H1 (cell line): ENCODE data around the gene PPP4R3A. TPM values are rescaled to one million over a fixed set of nuclear protein-coding genes. Genes with fewer than 3 reads are reported as not detected.

Experiments
- KDM1A ChIP-seq: fragments of 200-600, 300-600 bp; sonication (generic); IDR thresholded peaks from 2 replicates; pipeline ENCODE4 v1.7.1; 2016; ENCODE audit warnings: mild to moderate bottlenecking, low read length, borderline replicate concordance
- SP2 ChIP-seq: IDR thresholded peaks from 2 replicates; pipeline ENCODE4 v1.6.1; 2012; ENCODE audit warnings: mild to moderate bottlenecking, low read length, inconsistent platforms
- polyA plus RNA-seq, 7 experiments: library from polyadenylated mRNA; depleted of rRNA in 3 of 7; stranded (reverse) in 5 of 7; unstranded in 2 of 7; fragments of >200 nt in 5 of 7; fragments of 200-250 nt in 2 of 7; gene quantifications; 1 replicate in 5 of 7; 2 replicates in 1 of 7; 4 replicates in 1 of 7; pipeline versions ENCODE4 v1.2.1 to v1.2.3, GENCODE V29; 2011 to 2013; ENCODE audit warnings: missing spikeins in 2 of 7, mixed read lengths in 2 of 7
- total RNA-seq: library from RNA; stranded (reverse); fragmentation: NEBNext Ultra II Directional; extraction: Animal tissue kit (Norgen Biotek cat#: 25700); gene quantifications from 2 replicates; pipeline ENCODE4 v1.2.1, GENCODE V29; 2021
- TF ChIP-seq, protein P1 (sequence below): fragments of 300-600 bp; sonication (generic); IDR thresholded peaks from 2 replicates; pipeline ENCODE4 v1.7.1; 2012; ENCODE audit warnings: low read length, moderate library complexity, mild to moderate bottlenecking, inconsistent platforms; ENCODE audit not compliant: insufficient replicate concordance

Gene PPP4R3A
- total and polyA plus RNA-seq, 2 of the 8 experiments (the other 6 are each of a cell fraction or from before 2014, with no cell fraction given): 31.7 to 122 TPM

DNA sequence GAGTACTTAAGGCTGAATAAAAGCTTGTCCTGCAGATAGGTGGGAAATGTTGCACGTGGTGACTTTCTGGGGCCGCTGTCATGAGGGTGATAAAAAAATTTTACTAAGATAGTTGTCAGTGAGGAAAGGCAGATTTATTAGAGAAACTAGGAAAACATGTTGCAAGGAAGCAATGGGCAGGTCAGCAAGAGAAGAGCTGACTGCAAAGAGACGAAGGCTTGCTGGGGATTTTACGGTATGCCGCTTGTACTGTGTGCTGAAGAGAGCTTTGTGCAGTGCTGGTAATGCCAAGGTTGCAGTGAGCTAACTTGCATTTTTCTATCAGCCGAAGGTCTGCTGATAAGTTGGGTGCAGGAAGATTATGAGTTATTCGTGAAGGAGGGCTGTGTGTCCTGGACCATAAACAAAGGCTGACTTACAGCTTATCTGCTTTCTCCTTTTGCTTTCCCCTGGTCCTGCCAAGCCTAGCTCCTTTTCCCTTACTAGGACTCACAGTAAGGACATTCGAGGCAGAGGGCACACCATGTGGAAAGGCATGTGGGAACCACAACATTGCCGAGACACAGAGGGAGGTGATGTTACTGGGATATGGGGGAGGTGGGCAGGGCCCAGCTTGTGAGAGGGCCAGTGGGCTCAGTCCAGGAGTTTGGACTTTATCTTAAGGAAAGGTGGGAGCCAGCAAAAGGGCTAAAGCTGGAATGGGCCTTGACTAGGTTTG is 85.1 kb downstream of the PPP4R3A start (continued):
- TF ChIP-seq, protein P1, sequence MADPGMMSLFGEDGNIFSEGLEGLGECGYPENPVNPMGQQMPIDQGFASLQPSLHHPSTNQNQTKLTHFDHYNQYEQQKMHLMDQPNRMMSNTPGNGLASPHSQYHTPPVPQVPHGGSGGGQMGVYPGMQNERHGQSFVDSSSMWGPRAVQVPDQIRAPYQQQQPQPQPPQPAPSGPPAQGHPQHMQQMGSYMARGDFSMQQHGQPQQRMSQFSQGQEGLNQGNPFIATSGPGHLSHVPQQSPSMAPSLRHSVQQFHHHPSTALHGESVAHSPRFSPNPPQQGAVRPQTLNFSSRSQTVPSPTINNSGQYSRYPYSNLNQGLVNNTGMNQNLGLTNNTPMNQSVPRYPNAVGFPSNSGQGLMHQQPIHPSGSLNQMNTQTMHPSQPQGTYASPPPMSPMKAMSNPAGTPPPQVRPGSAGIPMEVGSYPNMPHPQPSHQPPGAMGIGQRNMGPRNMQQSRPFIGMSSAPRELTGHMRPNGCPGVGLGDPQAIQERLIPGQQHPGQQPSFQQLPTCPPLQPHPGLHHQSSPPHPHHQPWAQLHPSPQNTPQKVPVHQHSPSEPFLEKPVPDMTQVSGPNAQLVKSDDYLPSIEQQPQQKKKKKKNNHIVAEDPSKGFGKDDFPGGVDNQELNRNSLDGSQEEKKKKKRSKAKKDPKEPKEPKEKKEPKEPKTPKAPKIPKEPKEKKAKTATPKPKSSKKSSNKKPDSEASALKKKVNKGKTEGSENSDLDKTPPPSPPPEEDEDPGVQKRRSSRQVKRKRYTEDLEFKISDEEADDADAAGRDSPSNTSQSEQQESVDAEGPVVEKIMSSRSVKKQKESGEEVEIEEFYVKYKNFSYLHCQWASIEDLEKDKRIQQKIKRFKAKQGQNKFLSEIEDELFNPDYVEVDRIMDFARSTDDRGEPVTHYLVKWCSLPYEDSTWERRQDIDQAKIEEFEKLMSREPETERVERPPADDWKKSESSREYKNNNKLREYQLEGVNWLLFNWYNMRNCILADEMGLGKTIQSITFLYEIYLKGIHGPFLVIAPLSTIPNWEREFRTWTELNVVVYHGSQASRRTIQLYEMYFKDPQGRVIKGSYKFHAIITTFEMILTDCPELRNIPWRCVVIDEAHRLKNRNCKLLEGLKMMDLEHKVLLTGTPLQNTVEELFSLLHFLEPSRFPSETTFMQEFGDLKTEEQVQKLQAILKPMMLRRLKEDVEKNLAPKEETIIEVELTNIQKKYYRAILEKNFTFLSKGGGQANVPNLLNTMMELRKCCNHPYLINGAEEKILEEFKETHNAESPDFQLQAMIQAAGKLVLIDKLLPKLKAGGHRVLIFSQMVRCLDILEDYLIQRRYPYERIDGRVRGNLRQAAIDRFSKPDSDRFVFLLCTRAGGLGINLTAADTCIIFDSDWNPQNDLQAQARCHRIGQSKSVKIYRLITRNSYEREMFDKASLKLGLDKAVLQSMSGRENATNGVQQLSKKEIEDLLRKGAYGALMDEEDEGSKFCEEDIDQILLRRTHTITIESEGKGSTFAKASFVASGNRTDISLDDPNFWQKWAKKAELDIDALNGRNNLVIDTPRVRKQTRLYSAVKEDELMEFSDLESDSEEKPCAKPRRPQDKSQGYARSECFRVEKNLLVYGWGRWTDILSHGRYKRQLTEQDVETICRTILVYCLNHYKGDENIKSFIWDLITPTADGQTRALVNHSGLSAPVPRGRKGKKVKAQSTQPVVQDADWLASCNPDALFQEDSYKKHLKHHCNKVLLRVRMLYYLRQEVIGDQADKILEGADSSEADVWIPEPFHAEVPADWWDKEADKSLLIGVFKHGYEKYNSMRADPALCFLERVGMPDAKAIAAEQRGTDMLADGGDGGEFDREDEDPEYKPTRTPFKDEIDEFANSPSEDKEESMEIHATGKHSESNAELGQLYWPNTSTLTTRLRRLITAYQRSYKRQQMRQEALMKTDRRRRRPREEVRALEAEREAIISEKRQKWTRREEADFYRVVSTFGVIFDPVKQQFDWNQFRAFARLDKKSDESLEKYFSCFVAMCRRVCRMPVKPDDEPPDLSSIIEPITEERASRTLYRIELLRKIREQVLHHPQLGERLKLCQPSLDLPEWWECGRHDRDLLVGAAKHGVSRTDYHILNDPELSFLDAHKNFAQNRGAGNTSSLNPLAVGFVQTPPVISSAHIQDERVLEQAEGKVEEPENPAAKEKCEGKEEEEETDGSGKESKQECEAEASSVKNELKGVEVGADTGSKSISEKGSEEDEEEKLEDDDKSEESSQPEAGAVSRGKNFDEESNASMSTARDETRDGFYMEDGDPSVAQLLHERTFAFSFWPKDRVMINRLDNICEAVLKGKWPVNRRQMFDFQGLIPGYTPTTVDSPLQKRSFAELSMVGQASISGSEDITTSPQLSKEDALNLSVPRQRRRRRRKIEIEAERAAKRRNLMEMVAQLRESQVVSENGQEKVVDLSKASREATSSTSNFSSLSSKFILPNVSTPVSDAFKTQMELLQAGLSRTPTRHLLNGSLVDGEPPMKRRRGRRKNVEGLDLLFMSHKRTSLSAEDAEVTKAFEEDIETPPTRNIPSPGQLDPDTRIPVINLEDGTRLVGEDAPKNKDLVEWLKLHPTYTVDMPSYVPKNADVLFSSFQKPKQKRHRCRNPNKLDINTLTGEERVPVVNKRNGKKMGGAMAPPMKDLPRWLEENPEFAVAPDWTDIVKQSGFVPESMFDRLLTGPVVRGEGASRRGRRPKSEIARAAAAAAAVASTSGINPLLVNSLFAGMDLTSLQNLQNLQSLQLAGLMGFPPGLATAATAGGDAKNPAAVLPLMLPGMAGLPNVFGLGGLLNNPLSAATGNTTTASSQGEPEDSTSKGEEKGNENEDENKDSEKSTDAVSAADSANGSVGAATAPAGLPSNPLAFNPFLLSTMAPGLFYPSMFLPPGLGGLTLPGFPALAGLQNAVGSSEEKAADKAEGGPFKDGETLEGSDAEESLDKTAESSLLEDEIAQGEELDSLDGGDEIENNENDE: no peak
- no peak for TF ChIP-seq KDM1A
- TF ChIP-seq SP2: no peak
